ENCODE data around the gene C10orf143.

The C10orf143 gene

GRCh38 chr10:130016095-130016494, 94.5 kb downstream of the C10orf143 start:
- no peak for DNase-seq (ENCODE audit: low read depth, low spot score)

GRCh38 chr10:130015075-130015695, 95.4 kb downstream of the C10orf143 start:
- no peak for DNase-seq (ENCODE audit: low read depth, low spot score)

- DNase-seq (ENCODE audit: low read depth, low spot score), result no peak
Observed at GRCh38 chr10:130014263-130015074, 96.2 kb downstream of the C10orf143 start.

All from astrocyte of the hippocampus (primary cell).